Caki2 (cell line): ENCODE data around the gene CTH. TPM values are rescaled to one million over a fixed set of nuclear protein-coding genes. Genes with fewer than 3 reads are reported as not detected.
"Not testable (repeated sequence)": the region's sequence is repeated elsewhere in the genome, so short reads cannot be mapped to it uniquely, and the experiment has no call there.

Source experiments
- DNase-seq: peaks from one replicate; pipeline ENCODE4 v3.0.0-alpha.2; 2015; ENCODE audit warnings: low read depth
- in situ Hi-C: cut with HindIII; loops from 2 replicates; pipeline ENCODE4 v1.10.0; 2016; ENCODE audit warnings: low sequenced_read_pairs, low pct_unique_long_range_greater_than_20kb, mixed read lengths
- total RNA-seq: library from RNA; depleted of rRNA; stranded (reverse); fragments of >200 nt; shearing (Covaris generic); gene quantifications from 2 replicates; pipeline ENCODE4 v1.2.3, GENCODE V29; 2014; ENCODE audit warnings: low replicate concordance; rRNA removed

CTH gene
- total RNA-seq: 1.7 and 3.6 TPM in 2 replicates

GRCh38 chr1:70410604-70411359 lies at the start of gene CTH:
CTH (plus strand) TSS chr1:70411268; CDS start chr1:70411416, 148 bp downstream.
- peak; percentile 96 for DNase-seq
- in situ Hi-C loops: no loop called here

- no peak for DNase-seq
- in situ Hi-C loops: no loop called here
Measured at GRCh38 chr1:70361727-70362398, 49.2 kb upstream of the CTH start.

- in situ Hi-C loops: no loop called here
- DNase-seq: no peak
Measured at GRCh38 chr1:70364439-70364838, 46.6 kb upstream of the CTH start.

GRCh38 chr1:70366425-70366952 lies 44.6 kb upstream of the CTH start:
- in situ Hi-C loops, DNase-seq: not testable (repeated sequence)

- DNase-seq, in situ Hi-C loops: not testable (repeated sequence)
Measured at GRCh38 chr1:70366997-70367396, 44.1 kb upstream of the CTH start.

- DNase-seq, in situ Hi-C loops: not testable (repeated sequence)
Measured at GRCh38 chr1:70367397-70367796, 43.7 kb upstream of the CTH start.

GRCh38 chr1:70371586-70371985 lies 39.5 kb upstream of the CTH start:
- DNase-seq, in situ Hi-C loops: not testable (repeated sequence)

- in situ Hi-C loops: no loop called here
- DNase-seq: no peak
Measured at GRCh38 chr1:70372426-70372825, 38.6 kb upstream of the CTH start.

- in situ Hi-C loops: not testable (repeated sequence)
- peak; percentile 27 for DNase-seq
Measured at GRCh38 chr1:70373580-70373979, 37.5 kb upstream of the CTH start.

GRCh38 chr1:70376196-70376595 lies 34.9 kb upstream of the CTH start:
- in situ Hi-C loops: no loop called here
- DNase-seq: no peak

- DNase-seq: peak; percentile 36
- in situ Hi-C loops: no loop called here
Measured at GRCh38 chr1:70382682-70383081, 28.4 kb upstream of the CTH start.

GRCh38 chr1:70383483-70383882 lies 27.6 kb upstream of the CTH start:
- in situ Hi-C loops: no loop called here
- no peak for DNase-seq

- in situ Hi-C loops: no loop called here
- no peak for DNase-seq
Measured at GRCh38 chr1:70384542-70384941, 26.5 kb upstream of the CTH start.

GRCh38 chr1:70385477-70385876 lies 25.6 kb upstream of the CTH start:
- no peak for DNase-seq
- in situ Hi-C loops: no loop called here

GRCh38 chr1:70386121-70386520 lies 24.9 kb upstream of the CTH start:
- DNase-seq: no peak
- in situ Hi-C loops: no loop called here

- in situ Hi-C loops: no loop called here
- DNase-seq: no peak
Measured at GRCh38 chr1:70387507-70387906, 23.6 kb upstream of the CTH start.

- in situ Hi-C loops: no loop called here
- DNase-seq: no peak
Measured at GRCh38 chr1:70392626-70393025, 18.4 kb upstream of the CTH start.

- in situ Hi-C loops: no loop called here
- DNase-seq: no peak
Measured at GRCh38 chr1:70396607-70397006, 14.5 kb upstream of the CTH start.

GRCh38 chr1:70397013-70397412 lies 14.1 kb upstream of the CTH start:
- in situ Hi-C loops: no loop called here
- no peak for DNase-seq
